HFFc6 (cell line): ENCODE measurements around the gene OLIG3. TPM values are rescaled to one million over a fixed set of nuclear protein-coding genes. Genes with fewer than 3 reads are reported as not detected.

Experiments used
- DNase-seq: peaks from one replicate; pipeline ENCODE4 v3.0.0-alpha.2; 2018
- H3K27ac Mint-ChIP-seq: 2 replicates; pipeline ENCODE4 v1.8.0; 2020; ENCODE audit warnings: mild to moderate bottlenecking, mixed read lengths
- H3K27me3 Mint-ChIP-seq: 2 replicates; pipeline ENCODE4 v1.8.0; 2021; ENCODE audit warnings: mild to moderate bottlenecking, moderate library complexity, mixed read lengths; ENCODE audit not compliant: insufficient read depth
- H3K36me3 Mint-ChIP-seq: 2 replicates; pipeline ENCODE4 v1.8.0; 2021; ENCODE audit warnings: low read depth, mixed read lengths
- H3K4me1 Mint-ChIP-seq: 2 replicates; pipeline ENCODE4 v1.8.0; 2020; ENCODE audit warnings: low read depth, mixed read lengths
- H3K4me3 Mint-ChIP-seq: 2 replicates; pipeline ENCODE4 v1.8.0; 2020; ENCODE audit warnings: mild to moderate bottlenecking, moderate library complexity, mixed read lengths
- H3K9me3 Mint-ChIP-seq: 2 replicates; pipeline ENCODE4 v1.8.0; 2020; ENCODE audit warnings: mild to moderate bottlenecking, mixed read lengths
- total RNA-seq, 6 experiments: library from RNA; stranded (reverse); fragmentation: NEBNext Ultra II Directional; extraction: Animal tissue kit (Norgen Biotek cat#: 25700); gene quantifications; 2 replicates in 1 of 6; 3 replicates in 5 of 6; pipeline ENCODE4 v1.2.3, GENCODE V29; 2021
- TF ChIP-seq, protein P1 (sequence below): fragments of 200-600 bp; sonication (generic); IDR thresholded peaks from 2 replicates; pipeline ENCODE4 v1.5.0; 2021; ENCODE audit warnings: antibody characterized with exemption, mild to moderate bottlenecking

Gene OLIG3
- total RNA-seq, 6 experiments from 2014 or later: not detected

DNA sequence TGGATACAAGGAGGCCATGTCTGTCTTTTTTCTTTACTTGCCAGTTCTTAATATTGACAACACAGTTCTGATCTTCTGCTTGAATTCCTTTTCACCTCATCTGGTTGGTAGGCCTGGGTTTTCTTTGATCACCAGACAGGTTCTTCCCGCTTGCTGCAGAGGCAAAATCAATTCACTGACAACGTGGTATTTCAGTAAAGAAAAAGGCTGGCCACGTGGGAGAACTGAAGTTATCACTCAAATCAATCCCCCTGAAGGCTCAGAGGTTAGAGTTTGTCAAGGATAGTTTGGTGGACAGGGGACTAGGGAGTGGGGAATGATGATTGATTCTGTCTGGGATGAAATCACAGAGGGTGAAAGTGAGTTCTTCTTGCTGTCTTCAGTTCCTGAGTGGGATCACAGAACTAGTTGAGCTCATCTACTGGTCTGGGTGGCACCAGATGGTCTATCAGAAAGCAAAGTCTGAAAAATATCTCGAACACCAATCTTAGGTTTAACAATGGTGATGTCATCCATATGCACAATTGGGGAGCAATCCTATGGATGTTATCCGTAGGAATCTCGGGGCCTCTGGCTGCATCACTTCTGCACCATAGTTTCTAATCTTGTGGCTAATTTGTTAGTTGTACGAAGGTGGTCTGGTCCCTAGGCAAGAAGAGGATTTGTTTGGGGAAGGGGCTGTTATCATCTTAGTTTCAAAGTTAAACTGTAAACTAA lies 37.3 kb upstream of the OLIG3 start:
- DNase-seq: no peak
- Mint-ChIP-seq H3K9me3 (peaks cover 18% of the 10 kb centered on the region), H3K4me3 (no peak overlapping the region), H3K27me3 (no peaks in the 10 kb centered on the region), H3K4me1 (no peaks in the 10 kb centered on the region), H3K27ac (no peak overlapping the region), H3K36me3 (no peaks in the 10 kb centered on the region)
- TF ChIP-seq, protein P1, sequence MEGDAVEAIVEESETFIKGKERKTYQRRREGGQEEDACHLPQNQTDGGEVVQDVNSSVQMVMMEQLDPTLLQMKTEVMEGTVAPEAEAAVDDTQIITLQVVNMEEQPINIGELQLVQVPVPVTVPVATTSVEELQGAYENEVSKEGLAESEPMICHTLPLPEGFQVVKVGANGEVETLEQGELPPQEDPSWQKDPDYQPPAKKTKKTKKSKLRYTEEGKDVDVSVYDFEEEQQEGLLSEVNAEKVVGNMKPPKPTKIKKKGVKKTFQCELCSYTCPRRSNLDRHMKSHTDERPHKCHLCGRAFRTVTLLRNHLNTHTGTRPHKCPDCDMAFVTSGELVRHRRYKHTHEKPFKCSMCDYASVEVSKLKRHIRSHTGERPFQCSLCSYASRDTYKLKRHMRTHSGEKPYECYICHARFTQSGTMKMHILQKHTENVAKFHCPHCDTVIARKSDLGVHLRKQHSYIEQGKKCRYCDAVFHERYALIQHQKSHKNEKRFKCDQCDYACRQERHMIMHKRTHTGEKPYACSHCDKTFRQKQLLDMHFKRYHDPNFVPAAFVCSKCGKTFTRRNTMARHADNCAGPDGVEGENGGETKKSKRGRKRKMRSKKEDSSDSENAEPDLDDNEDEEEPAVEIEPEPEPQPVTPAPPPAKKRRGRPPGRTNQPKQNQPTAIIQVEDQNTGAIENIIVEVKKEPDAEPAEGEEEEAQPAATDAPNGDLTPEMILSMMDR: no peak

DNA sequence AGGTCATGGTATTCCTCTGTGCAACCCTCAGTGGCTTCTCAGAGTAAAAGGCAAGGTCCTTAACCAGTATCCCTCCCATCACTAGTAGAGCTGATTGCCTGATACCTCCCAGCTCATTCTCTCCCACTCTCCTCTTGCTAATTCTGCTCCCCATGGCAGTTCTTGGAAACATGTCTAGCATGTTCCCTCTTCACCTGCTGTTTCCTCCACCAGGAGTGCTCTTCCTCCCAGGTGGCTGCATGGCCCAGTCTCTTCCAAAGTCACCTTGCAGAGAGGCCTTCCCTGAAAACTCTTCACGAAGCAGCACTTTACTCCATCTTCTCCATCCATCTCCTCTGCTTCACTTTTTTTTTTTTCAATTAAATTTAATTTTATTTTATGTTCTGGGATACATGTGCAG lies 36.2 kb upstream of the OLIG3 start:
- no peak for DNase-seq
- no peaks in the 10 kb centered on the region for H3K4me1 Mint-ChIP-seq
- peaks cover 22% of the 10 kb centered on the region for H3K9me3 Mint-ChIP-seq
- no peak overlapping the region for H3K4me3 Mint-ChIP-seq
- no peak overlapping the region for H3K27ac Mint-ChIP-seq
- H3K27me3 Mint-ChIP-seq: no peaks in the 10 kb centered on the region
- no peaks in the 10 kb centered on the region for H3K36me3 Mint-ChIP-seq
- TF ChIP-seq, protein P1: no peak

DNA sequence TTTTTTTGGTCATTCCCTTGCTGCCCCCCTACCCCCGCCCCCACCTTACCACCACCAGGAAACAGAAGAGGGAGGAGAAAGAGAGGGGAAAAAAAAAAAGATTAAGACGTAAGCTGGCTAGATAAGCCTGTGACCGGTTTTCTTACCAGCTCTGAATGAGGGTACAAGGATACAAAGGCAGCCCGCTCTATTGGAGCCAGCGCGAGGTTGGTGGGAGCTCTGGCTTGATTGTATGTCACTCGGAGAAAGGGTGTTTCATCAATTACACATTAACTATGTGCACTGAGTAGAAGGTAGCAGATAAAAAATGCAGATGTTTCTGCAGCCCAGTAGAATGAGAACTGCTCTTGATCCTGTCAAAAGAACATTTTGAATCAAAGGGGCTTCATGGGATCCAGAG lies 28.6 kb upstream of the OLIG3 start:
- no peak overlapping the region for H3K27ac Mint-ChIP-seq
- TF ChIP-seq, protein P1: no peak
- no peaks in the 10 kb centered on the region for H3K36me3 Mint-ChIP-seq
- no peak for DNase-seq
- H3K9me3 Mint-ChIP-seq: peaks cover 14% of the 10 kb centered on the region; the same call in 1 of the 2 replicates
- H3K4me3 Mint-ChIP-seq: no peak overlapping the region
- peaks cover 3% of the 10 kb centered on the region; the same call in 1 of the 2 replicates for H3K27me3 Mint-ChIP-seq
- H3K4me1 Mint-ChIP-seq: no peaks in the 10 kb centered on the region

DNA sequence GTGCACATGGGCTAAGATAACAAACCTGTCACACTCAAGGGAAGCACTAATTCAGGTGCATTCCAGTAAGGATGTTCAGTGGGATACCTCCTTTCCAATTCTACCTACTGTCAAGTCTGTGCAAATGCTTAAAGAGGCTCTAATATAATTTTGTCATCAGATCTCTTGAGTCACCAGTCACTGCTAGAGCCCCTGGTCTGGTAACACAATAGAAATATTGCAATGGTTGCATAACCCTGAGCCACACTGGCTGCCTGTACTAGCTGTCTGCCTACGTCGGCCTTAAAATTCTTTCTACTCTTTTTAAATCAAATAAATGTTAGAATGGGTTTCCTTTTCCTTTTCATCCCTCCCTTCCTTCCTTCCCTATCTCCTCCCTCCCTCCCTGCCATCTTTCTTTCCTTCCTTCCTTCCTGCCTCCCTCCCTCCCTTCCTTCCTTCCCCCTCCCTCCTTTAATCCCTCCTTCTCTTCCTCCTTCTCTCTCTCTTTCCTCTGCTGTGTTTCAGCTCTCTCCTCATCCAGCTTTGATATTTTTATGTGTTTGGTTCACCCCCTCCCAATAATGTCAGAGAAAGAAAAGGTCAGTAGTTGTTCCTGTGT lies 28.1 kb upstream of the OLIG3 start:
- TF ChIP-seq, protein P1: no peak
- Mint-ChIP-seq H3K27ac (no peak overlapping the region), H3K4me1 (no peaks in the 10 kb centered on the region)

DNA sequence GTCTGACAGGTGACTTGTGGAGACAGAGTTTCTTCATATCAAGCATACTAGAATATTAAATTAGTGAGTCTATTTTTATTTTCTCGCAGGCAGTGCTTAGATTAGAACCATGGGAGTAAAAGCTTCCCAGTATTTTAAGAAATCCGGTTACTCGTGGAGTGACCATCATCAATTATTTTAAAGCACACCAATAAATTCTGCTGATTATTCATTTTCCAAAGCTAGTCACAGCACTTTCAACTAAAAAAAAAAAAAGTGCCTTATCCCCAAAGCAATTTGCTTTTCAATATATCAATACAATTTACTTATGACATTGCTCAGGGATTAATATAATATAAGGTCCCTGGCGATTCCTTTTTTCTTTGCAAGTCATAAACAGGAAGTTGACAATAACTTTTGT lies 26.3 kb upstream of the OLIG3 start:
- DNase-seq: no peak
- Mint-ChIP-seq H3K36me3 (no peaks in the 10 kb centered on the region), H3K4me1 (no peaks in the 10 kb centered on the region), H3K4me3 (no peak overlapping the region), H3K9me3 (peaks cover 8% of the 10 kb centered on the region; the same call in 1 of the 2 replicates), H3K27ac (no peak overlapping the region), H3K27me3 (peaks cover 9% of the 10 kb centered on the region; the same call in 1 of the 2 replicates)
- TF ChIP-seq, protein P1: no peak

More for the DNA sequence above, 28.1 kb upstream of the OLIG3 start:
- DNase-seq: no peak
- Mint-ChIP-seq H3K27me3 (peaks cover 3% of the 10 kb centered on the region; the same call in 1 of the 2 replicates), H3K4me3 (no peak overlapping the region), H3K36me3 (no peaks in the 10 kb centered on the region), H3K9me3 (peaks cover 14% of the 10 kb centered on the region; the same call in 1 of the 2 replicates)
